ENCODE data around the gene RBBP5. TPM values are rescaled to one million over a fixed set of nuclear protein-coding genes. Genes with fewer than 3 reads are reported as not detected.

The RBBP5 gene
- total and polyA plus RNA-seq, 2 of the 4 experiments (the other 2 are of a cell fraction), result 7.3 to 37.5 TPM

Other genes with a start within 250 kb of the RBBP5 start
- 0.28 TPM in 1 of 2 replicates, not detected in the other for gene CNTN2, start 78.8 kb downstream of the RBBP5 start, total RNA-seq (2012; rRNA removed)
- not detected in 2 replicates for gene CNTN2, start 78.8 kb downstream of the RBBP5 start, polyA plus RNA-seq (2012; rRNA removed)
- 1.7 and 1.8 TPM in 2 replicates for gene TMEM81, start 37.5 kb downstream of the RBBP5 start, total RNA-seq (2012; rRNA removed)
- 1.5 and 1.7 TPM in 2 replicates for gene TMEM81, start 37.5 kb downstream of the RBBP5 start, polyA plus RNA-seq (2012; rRNA removed)
- 18.3 and 19.2 TPM in 2 replicates for gene DSTYK, start 89.7 kb upstream of the RBBP5 start, total RNA-seq (2012; rRNA removed)
- 7.2 and 8.0 TPM in 2 replicates for gene DSTYK, start 89.7 kb upstream of the RBBP5 start, polyA plus RNA-seq (2012; rRNA removed)
- 2.0 and 2.2 TPM in 2 replicates for gene TMCC2, start 106.0 kb upstream of the RBBP5 start, total RNA-seq (2012; rRNA removed)
- 4.2 and 4.6 TPM in 2 replicates for gene TMCC2, start 106.0 kb upstream of the RBBP5 start, polyA plus RNA-seq (2012; rRNA removed)
- gene NUAK2, start 199.8 kb upstream of the RBBP5 start, total RNA-seq (2012; rRNA removed), result 7.2 and 8.1 TPM in 2 replicates
- gene NUAK2, start 199.8 kb upstream of the RBBP5 start, polyA plus RNA-seq (2012; rRNA removed), result 17.6 and 18.7 TPM in 2 replicates
- gene KLHDC8A, start 234.9 kb upstream of the RBBP5 start, total RNA-seq (2012; rRNA removed), result not detected in 2 replicates
- gene KLHDC8A, start 234.9 kb upstream of the RBBP5 start, polyA plus RNA-seq (2012; rRNA removed), result not detected in 2 replicates

Data from IMR-90 (cell line).